ENCODE results near the gene BBS2. TPM values are rescaled to one million over a fixed set of nuclear protein-coding genes. Genes with fewer than 3 reads are reported as not detected.

The BBS2 gene
- polyA plus RNA-seq, 2 of the 4 experiments (the other 2 are of a cell fraction) = 44.4 to 61.4 TPM

GRCh38 chr16:56538331-56538730 lies 18.5 kb upstream of the BBS2 start:
- H3K4me1 ChIP-seq = no peaks in the 10 kb centered on the region
- FAIRE-seq (no peak), ATAC-seq (no peak), DNase-seq (ENCODE audit: low read depth in 1 of 2, low spot score in 1 of 2) (no peak)
- H3K4me2 ChIP-seq = no peak overlapping the region
- 52% methylated on average over 7 of the region's 7 CpGs for WGBS (ENCODE audit: missing lambda C conversion rate)
- no peaks in the 10 kb centered on the region for H3K9me3 ChIP-seq
- no peak for TF ChIP-seq CEBPB (IDR thresholded peaks at IDR 0.05)
- TF ChIP-seq BHLHE40 (IDR thresholded peaks at IDR 0.05; ENCODE audit: low read depth, low read length) = no peak
- no peak for TF ChIP-seq TFCP2L1 (CRISPR knock-in tag; IDR thresholded peaks at IDR 0.05)
- no peak for TF ChIP-seq NPAS2 (CRISPR knock-in tag; IDR thresholded peaks at IDR 0.05; ENCODE audit: borderline replicate concordance)
- TF ChIP-seq ELK1 (IDR thresholded peaks at IDR 0.05; ENCODE audit: low read depth, low read length) = no peak
- no peak for TF ChIP-seq FOXS1 (CRISPR knock-in tag; IDR thresholded peaks at IDR 0.05)
- TF ChIP-seq PHF8 (IDR thresholded peaks at IDR 0.05; ENCODE audit: borderline replicate concordance, low read depth) = no peak
- TF ChIP-seq ZSCAN20 (CRISPR knock-in tag; IDR thresholded peaks at IDR 0.05) = no peak
- no peak for TF ChIP-seq CTCF (IDR thresholded peaks at IDR 0.05)
- TF ChIP-seq HOXB13 (CRISPR knock-in tag; IDR thresholded peaks at IDR 0.05; ENCODE audit: low read depth) = no peak
- TF ChIP-seq NR3C1 (IDR thresholded peaks at IDR 0.05) = no peak
- no peak for TF ChIP-seq POLR2A (IDR thresholded peaks at IDR 0.05; ENCODE audit: low read length)
- TF ChIP-seq CBX8 (IDR thresholded peaks at IDR 0.05) = no peak
- no peak for TF ChIP-seq MAX (IDR thresholded peaks at IDR 0.05)
- no peak for TF ChIP-seq MAZ (IDR thresholded peaks at IDR 0.05; ENCODE audit: borderline replicate concordance, low read depth, low read length)
- no peak for TF ChIP-seq ZC3H11A (IDR thresholded peaks at IDR 0.05)
- TF ChIP-seq HES2 (IDR thresholded peaks at IDR 0.05) = no peak
- no peak for TF ChIP-seq ATOH8 (CRISPR knock-in tag; IDR thresholded peaks at IDR 0.05; ENCODE audit: low read depth)
- no peak for TF ChIP-seq EHMT2 (IDR thresholded peaks at IDR 0.05; ENCODE audit: low read depth)
- no peak overlapping the region for H3K4me3 ChIP-seq
- POLR2A ChIA-PET = interaction anchor here (0.7 kb wide), 1 partner anchor 191 kb away, joined by 6 read pairs; no protein-coding TSS in a partner anchor
- CTCF ChIA-PET = interaction anchor here (0.6 kb wide), 2 partner anchors 33 to 335 kb away, joined by 3 to 4 read pairs; no protein-coding TSS in a partner anchor
- H3K27ac ChIP-seq = no peak overlapping the region

GRCh38 chr16:56534847-56535383 lies 15.1 kb upstream of the BBS2 start:
- H3K4me2 ChIP-seq = no peak overlapping the region
- FAIRE-seq = no peak
- 26% methylated on average over 8 of the region's 8 CpGs for WGBS (ENCODE audit: missing lambda C conversion rate)
- no peaks in the 10 kb centered on the region for H3K9me3 ChIP-seq
- TF ChIP-seq CHD4 (IDR thresholded peaks at IDR 0.05; ENCODE audit: borderline replicate concordance) = no peak
- no peak for TF ChIP-seq PBX3 (IDR thresholded peaks at IDR 0.05)
- TF ChIP-seq ZC3H11A (IDR thresholded peaks at IDR 0.05) = no peak
- ATAC-seq = no peak
- CTCF ChIA-PET = interaction anchor here (1.0 to 1.9 kb wide), 3 partner anchors 18 to 66 kb away, joined by 3 to 5 read pairs (median 3); no protein-coding TSS in a partner anchor
- H3K4me1 ChIP-seq = no peaks in the 10 kb centered on the region
- H3K4me3 ChIP-seq = no peak overlapping the region
- POLR2A ChIA-PET = no interaction called here
- H3K27ac ChIP-seq = no peak overlapping the region
- no peak for DNase-seq (ENCODE audit: low read depth in 1 of 2, low spot score in 1 of 2)

Data from A549 (cell line).